HepG2 (cell line): ENCODE measurements around the gene SLC45A1. TPM values are rescaled to one million over a fixed set of nuclear protein-coding genes. Genes with fewer than 3 reads are reported as not detected.

ENCODE experiments used
- ATAC-seq: fragments of 200-7000 bp; cut with Tn5 transposase; 3 replicates; pipeline ENCODE4 v1.9.1; 2020; ENCODE audit warnings: mild to moderate bottlenecking, moderate library complexity
- BruUV-seq: library from RNA; stranded (reverse); fragments of 400-500 nt; replicated peaks from 2 replicates; lab custom pipeline; 2021; lab: Mats Ljungman, UMichigan
- CTCF ChIA-PET: fragments of 300-600 bp; formaldehyde crosslinking; extraction: SDS; loops from one replicate; lab custom pipeline; 2021; ENCODE audit warnings: low total read pairs, inconsistent platforms, low intra/inter-chr PET ratio; lab: Yijun Ruan, JAX
- POLR2A ChIA-PET: fragments of 350-600 bp; sonication (Branson Sonifier 250); formaldehyde crosslinking; loops from one replicate; lab custom pipeline; 2020; ENCODE audit warnings: antibody characterized with exemption, inconsistent platforms; lab: Yijun Ruan, JAX
- DNase-seq: peaks from one replicate; pipeline ENCODE4 v3.0.0-alpha.2; 2015; ENCODE audit warnings: low spot score
- FAIRE-seq: peaks from 3 replicates; lab custom pipeline; 2011; peaks lifted over from hg19 to GRCh38; lab: Jason Lieb, UNC
- H2AFZ ChIP-seq: one replicate; pipeline ENCODE4 v1.6.1; 2011; ENCODE audit warnings: low read length, inconsistent platforms
- H3K27ac ChIP-seq: fragments of 300-600 bp; 3 replicates; pipeline ENCODE4 v1.8.0; 2011; ENCODE audit warnings: mixed run types, mild to moderate bottlenecking, mixed read lengths, low read length, inconsistent platforms; ENCODE audit not compliant: insufficient read depth; ENCODE audit errors: extremely low read length
- H3K27me3 ChIP-seq, 2 experiments: fragments of 200-600 bp in 1 of 2; 2 replicates in 1 of 2; 3 replicates in 1 of 2; pipeline versions ENCODE4 v1.6.0 to v1.8.0; 2011; ENCODE audit warnings: low read length in 2 of 2, mild to moderate bottlenecking in 2 of 2, moderate library complexity in 2 of 2, inconsistent platforms in 1 of 2; ENCODE audit not compliant: insufficient read depth in 2 of 2, control insufficient read depth in 1 of 2
- H3K36me3 ChIP-seq, 2 experiments: fragments of 200-600 bp in 1 of 2; replicated peaks in 1 of 2; 2 replicates in 1 of 2; 3 replicates in 1 of 2; pipeline versions ENCODE4 v1.5.1 to v1.8.0; 2011; ENCODE audit warnings: low read length in 2 of 2, inconsistent platforms in 1 of 2; ENCODE audit not compliant: insufficient read depth in 2 of 2, control insufficient read depth in 1 of 2
- H3K4me1 ChIP-seq: 2 replicates; pipeline ENCODE4 v1.5.1; 2012; ENCODE audit warnings: low read length, inconsistent platforms; ENCODE audit not compliant: insufficient read depth
- H3K4me2 ChIP-seq: 2 replicates; pipeline ENCODE4 v1.6.0; 2011; ENCODE audit warnings: low read depth, low read length, inconsistent platforms
- H3K4me3 ChIP-seq, 3 experiments: fragments of 200-600 bp in 1 of 3; sonication (generic), shearing (Covaris generic) in 1 of 3; replicated peaks in 1 of 3; 2 replicates each; pipeline ENCODE4 v1.5.1; 2011 to 2016; ENCODE audit warnings: low read length in 3 of 3, inconsistent platforms in 2 of 3, low read depth in 2 of 3, mild to moderate bottlenecking in 2 of 3, control low read depth in 1 of 3, mixed read lengths in 1 of 3; ENCODE audit not compliant: insufficient read depth in 1 of 3
- H3K79me2 ChIP-seq: one replicate; pipeline ENCODE4 v1.6.1; 2011; ENCODE audit warnings: low read length, inconsistent platforms; ENCODE audit not compliant: insufficient read depth
- H3K9ac ChIP-seq: 2 replicates; pipeline ENCODE4 v1.6.0; 2011; ENCODE audit warnings: mild to moderate bottlenecking, low read depth, low read length, inconsistent platforms; ENCODE audit not compliant: insufficient read depth
- H3K9me3 ChIP-seq: 2 replicates; pipeline ENCODE4 v1.5.1; 2012; ENCODE audit warnings: mild to moderate bottlenecking, low read length
- H4K20me1 ChIP-seq: 2 replicates; pipeline ENCODE4 v1.6.0; 2011; ENCODE audit warnings: inconsistent platforms, mild to moderate bottlenecking, low read length, moderate library complexity; ENCODE audit not compliant: insufficient read depth
- ELF4 ChIP-seq: sonication (generic); formaldehyde crosslinking; IDR thresholded peaks from 2 replicates; pipeline ENCODE4 v1.5.0; 2020; ENCODE audit warnings: missing genetic modification reagents, mild to moderate bottlenecking, moderate library complexity, borderline replicate concordance
- KDM4B ChIP-seq: sonication (generic); formaldehyde crosslinking; IDR thresholded peaks from 2 replicates; pipeline ENCODE4 v1.4.0; 2020; ENCODE audit warnings: missing genetic modification reagents
- KDM5A ChIP-seq: fragments of 200-600 bp; sonication (generic); IDR thresholded peaks from 2 replicates; pipeline ENCODE4 v1.7.0; 2018; ENCODE audit warnings: antibody characterized with exemption, mild to moderate bottlenecking, low read length, borderline replicate concordance
- PAX8 ChIP-seq: sonication (generic); formaldehyde crosslinking; IDR thresholded peaks from 2 replicates; pipeline ENCODE4 v1.8.0; 2022; ENCODE audit warnings: mild to moderate bottlenecking, missing genetic modification reagents, borderline replicate concordance
- STAT5B ChIP-seq: sonication (generic); formaldehyde crosslinking; IDR thresholded peaks from 2 replicates; pipeline ENCODE4 v1.4.0; 2020; ENCODE audit warnings: missing genetic modification reagents
- ZNF629 ChIP-seq: sonication (generic); formaldehyde crosslinking; conservative IDR thresholded peaks from 2 replicates; pipeline ENCODE4 v1.5.0; 2020; ENCODE audit warnings: missing genetic modification reagents
- ZNF841 ChIP-seq: sonication (generic); formaldehyde crosslinking; IDR thresholded peaks from 2 replicates; pipeline ENCODE4 v1.8.1; 2023; ENCODE audit warnings: missing genetic modification reagents, borderline replicate concordance
- WGBS: methylation state at CpG from one replicate; pipeline ENCODE4 v1.1.6; 2017; ENCODE audit warnings: low lambda C conversion rate; 5-methylcytosine and 5-hydroxymethylcytosine counted together
- in situ Hi-C: cut with HindIII; loops from 2 replicates; pipeline ENCODE4 v1.10.0; 2017; ENCODE audit warnings: low pct_unique_long_range_greater_than_20kb; ENCODE audit not compliant: extremely low pct_ligation_motif_present
- intact Hi-C: fragments of 100-400 bp; cut with micrococcal nuclease; formaldehyde crosslinking; loops from one replicate; pipeline ENCODE4 v1.10.0; 2022; ENCODE audit not compliant: unreplicated experiment
- polyA plus RNA-seq, 8 experiments: library from polyadenylated mRNA; depleted of rRNA in 3 of 8; stranded (reverse) in 7 of 8; unstranded in 1 of 8; fragments of >200 nt; fragmentation: Illumina TruSeq in 4 of 8; extraction: Trizol in 4 of 8; gene quantifications; 2 replicates each; pipeline versions ENCODE4 v1.2.1 to v1.2.3, GENCODE V29; 2011 to 2016; ENCODE audit warnings: low read depth in 4 of 8, missing spikeins in 1 of 8, mixed read lengths in 1 of 8; ENCODE audit not compliant: insufficient read depth in 1 of 8
- total RNA-seq, 5 experiments: library from RNA; depleted of rRNA; stranded (reverse); fragments of >200 nt; fragmentation: Illumina TruSeq; extraction: Trizol; gene quantifications; 2 replicates each; pipeline ENCODE4 v1.2.3, GENCODE V29; 2016; ENCODE audit warnings: low read depth in 1 of 5
- TF ChIP-seq, protein P1 (sequence below): sonication (generic); formaldehyde crosslinking; IDR thresholded peaks from 2 replicates; pipeline ENCODE4 v1.4.0; 2020; ENCODE audit warnings: missing genetic modification reagents

Gene SLC45A1
- total and polyA plus RNA-seq, 2 of the 13 experiments (the other 11 are each of a cell fraction or from before 2014, with no cell fraction given) = not detected

DNA sequence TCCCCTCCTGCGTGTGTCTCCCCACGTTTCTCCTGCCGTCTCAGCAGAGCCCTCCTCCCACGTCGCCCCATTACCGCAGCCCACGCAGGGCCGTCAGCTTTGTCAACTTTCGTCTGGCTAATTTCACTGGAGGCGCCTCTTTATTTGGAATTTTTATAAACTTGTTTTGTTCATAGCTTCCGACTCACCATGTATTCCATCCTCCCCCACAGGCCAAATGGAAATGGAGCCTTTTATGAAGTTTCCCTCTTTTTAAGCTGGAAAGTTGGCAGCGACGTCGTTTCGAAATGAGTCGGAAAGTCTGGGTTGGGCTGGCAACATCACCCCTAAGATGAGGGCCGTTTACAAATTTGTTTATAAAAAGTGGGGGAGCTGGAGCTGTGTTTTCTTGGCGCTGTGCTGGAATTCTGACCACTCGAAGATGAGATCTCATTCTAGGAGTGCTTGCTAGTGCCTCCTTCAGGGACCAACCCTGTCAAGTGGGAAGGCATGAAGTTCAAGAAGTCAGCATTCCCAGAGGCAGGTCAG lies 23.7 kb upstream of the SLC45A1 start:
- FAIRE-seq = no peak
- Histone ChIP-seq H3K9me3 (no peaks in the 10 kb centered on the region), H3K4me3 (no peak overlapping the region), H4K20me1 (no peaks in the 10 kb centered on the region)
- TF ChIP-seq ZNF841 (CRISPR knock-in tag) = no peak
- TF ChIP-seq ELF4 = no peak
- TF ChIP-seq ZNF629 (CRISPR knock-in tag) = no peak
- no peak for TF ChIP-seq KDM5A
- TF ChIP-seq, protein P1, sequence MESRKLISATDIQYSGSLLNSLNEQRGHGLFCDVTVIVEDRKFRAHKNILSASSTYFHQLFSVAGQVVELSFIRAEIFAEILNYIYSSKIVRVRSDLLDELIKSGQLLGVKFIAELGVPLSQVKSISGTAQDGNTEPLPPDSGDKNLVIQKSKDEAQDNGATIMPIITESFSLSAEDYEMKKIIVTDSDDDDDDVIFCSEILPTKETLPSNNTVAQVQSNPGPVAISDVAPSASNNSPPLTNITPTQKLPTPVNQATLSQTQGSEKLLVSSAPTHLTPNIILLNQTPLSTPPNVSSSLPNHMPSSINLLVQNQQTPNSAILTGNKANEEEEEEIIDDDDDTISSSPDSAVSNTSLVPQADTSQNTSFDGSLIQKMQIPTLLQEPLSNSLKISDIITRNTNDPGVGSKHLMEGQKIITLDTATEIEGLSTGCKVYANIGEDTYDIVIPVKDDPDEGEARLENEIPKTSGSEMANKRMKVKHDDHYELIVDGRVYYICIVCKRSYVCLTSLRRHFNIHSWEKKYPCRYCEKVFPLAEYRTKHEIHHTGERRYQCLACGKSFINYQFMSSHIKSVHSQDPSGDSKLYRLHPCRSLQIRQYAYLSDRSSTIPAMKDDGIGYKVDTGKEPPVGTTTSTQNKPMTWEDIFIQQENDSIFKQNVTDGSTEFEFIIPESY (CRISPR knock-in tag) = no peak
- no peak for TF ChIP-seq STAT5B (CRISPR knock-in tag)
- no peak for TF ChIP-seq KDM4B (CRISPR knock-in tag)
- TF ChIP-seq PAX8 (CRISPR knock-in tag) = no peak
- TF ChIP-seq, all 625 proteins: peak for 0
- Histone ChIP-seq H3K79me2 (no peaks in the 10 kb centered on the region), H3K4me2 (no peak overlapping the region), H2AFZ (no peak overlapping the region), H3K27me3 (no peaks in the 10 kb centered on the region), H3K9ac (no peak overlapping the region), H3K27ac (no peak overlapping the region), H3K4me1 (peaks cover 13% of the 10 kb centered on the region), H3K36me3 (no peaks in the 10 kb centered on the region)
- in situ Hi-C loops (no loop called here), intact Hi-C loops (no loop called here)
- POLR2A ChIA-PET = interaction anchor here (1.1 kb wide), 2 partner anchors 267 to 275 kb away, joined by 3 read pairs; no protein-coding TSS in a partner anchor
- DNase-seq = no peak
- ATAC-seq = no peak
- CTCF ChIA-PET = no interaction called here
- 90% methylated on average over 19 of the region's 19 CpGs for WGBS
- no TSS peak for BruUV-seq
